ENCODE measurements around the gene CDRT15.
A peak's percentile ranks its signal among the peaks of the same experiment; 100 is the strongest.

DNA sequence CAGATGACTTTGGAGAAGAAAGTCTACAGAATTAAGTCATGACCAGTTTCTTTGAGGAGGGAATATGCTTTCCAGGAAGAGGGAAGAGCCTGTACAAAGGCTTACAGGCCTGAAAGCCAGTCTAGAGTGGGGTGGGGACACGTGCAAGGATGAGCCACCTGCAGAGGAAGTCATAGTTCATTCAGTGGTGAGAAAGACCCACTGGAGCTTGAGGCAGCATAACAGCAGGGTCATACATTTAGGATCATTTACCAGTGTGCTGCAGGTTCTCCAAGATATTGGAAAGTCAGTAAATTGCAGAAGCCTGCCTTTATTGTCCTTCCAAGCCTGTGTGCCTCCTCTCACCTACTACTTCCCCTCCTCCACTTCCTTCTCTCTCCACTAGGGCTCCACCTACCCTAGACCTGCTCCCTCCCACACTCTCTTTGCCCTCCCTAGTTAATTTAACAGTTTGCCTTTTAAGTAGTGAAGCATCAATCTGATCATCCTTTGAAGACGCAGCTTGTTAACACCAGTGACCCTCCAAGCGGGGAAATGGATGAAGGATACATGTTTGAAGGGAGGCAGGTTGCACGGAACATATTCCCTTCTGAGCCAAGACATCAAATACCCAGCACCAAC is 40.2 kb downstream of the CDRT15 start:
- TF ChIP-seq, protein P1, sequence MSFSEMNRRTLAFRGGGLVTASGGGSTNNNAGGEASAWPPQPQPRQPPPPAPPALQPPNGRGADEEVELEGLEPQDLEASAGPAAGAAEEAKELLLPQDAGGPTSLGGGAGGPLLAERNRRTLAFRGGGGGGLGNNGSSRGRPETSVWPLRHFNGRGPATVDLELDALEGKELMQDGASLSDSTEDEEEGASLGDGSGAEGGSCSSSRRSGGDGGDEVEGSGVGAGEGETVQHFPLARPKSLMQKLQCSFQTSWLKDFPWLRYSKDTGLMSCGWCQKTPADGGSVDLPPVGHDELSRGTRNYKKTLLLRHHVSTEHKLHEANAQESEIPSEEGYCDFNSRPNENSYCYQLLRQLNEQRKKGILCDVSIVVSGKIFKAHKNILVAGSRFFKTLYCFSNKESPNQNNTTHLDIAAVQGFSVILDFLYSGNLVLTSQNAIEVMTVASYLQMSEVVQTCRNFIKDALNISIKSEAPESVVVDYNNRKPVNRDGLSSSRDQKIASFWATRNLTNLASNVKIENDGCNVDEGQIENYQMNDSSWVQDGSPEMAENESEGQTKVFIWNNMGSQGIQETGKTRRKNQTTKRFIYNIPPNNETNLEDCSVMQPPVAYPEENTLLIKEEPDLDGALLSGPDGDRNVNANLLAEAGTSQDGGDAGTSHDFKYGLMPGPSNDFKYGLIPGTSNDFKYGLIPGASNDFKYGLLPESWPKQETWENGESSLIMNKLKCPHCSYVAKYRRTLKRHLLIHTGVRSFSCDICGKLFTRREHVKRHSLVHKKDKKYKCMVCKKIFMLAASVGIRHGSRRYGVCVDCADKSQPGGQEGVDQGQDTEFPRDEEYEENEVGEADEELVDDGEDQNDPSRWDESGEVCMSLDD (tag by site-specific recombination; IDR thresholded peaks at IDR 0.05), result no peak
- TF ChIP-seq, protein P2, sequence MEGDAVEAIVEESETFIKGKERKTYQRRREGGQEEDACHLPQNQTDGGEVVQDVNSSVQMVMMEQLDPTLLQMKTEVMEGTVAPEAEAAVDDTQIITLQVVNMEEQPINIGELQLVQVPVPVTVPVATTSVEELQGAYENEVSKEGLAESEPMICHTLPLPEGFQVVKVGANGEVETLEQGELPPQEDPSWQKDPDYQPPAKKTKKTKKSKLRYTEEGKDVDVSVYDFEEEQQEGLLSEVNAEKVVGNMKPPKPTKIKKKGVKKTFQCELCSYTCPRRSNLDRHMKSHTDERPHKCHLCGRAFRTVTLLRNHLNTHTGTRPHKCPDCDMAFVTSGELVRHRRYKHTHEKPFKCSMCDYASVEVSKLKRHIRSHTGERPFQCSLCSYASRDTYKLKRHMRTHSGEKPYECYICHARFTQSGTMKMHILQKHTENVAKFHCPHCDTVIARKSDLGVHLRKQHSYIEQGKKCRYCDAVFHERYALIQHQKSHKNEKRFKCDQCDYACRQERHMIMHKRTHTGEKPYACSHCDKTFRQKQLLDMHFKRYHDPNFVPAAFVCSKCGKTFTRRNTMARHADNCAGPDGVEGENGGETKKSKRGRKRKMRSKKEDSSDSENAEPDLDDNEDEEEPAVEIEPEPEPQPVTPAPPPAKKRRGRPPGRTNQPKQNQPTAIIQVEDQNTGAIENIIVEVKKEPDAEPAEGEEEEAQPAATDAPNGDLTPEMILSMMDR (tag by site-specific recombination; IDR thresholded peaks at IDR 0.05), result 0 out of 2 replicates have a peak, but pooled peaks have one; percentile 26
- no peak for TF ChIP-seq ZNF274 (IDR thresholded peaks at IDR 0.05; ENCODE audit: low read length)
- no peak for TF ChIP-seq ZNF274 (tag by site-specific recombination; IDR thresholded peaks at IDR 0.05; ENCODE audit: borderline replicate concordance)
- no peak for TF ChIP-seq TCF7L2 (IDR thresholded peaks at IDR 0.05; ENCODE audit: borderline replicate concordance, low read depth, low read length)
- no peak for TF ChIP-seq ZNF596 (tag by site-specific recombination; IDR thresholded peaks at IDR 0.05)
- TF ChIP-seq, protein P3, sequence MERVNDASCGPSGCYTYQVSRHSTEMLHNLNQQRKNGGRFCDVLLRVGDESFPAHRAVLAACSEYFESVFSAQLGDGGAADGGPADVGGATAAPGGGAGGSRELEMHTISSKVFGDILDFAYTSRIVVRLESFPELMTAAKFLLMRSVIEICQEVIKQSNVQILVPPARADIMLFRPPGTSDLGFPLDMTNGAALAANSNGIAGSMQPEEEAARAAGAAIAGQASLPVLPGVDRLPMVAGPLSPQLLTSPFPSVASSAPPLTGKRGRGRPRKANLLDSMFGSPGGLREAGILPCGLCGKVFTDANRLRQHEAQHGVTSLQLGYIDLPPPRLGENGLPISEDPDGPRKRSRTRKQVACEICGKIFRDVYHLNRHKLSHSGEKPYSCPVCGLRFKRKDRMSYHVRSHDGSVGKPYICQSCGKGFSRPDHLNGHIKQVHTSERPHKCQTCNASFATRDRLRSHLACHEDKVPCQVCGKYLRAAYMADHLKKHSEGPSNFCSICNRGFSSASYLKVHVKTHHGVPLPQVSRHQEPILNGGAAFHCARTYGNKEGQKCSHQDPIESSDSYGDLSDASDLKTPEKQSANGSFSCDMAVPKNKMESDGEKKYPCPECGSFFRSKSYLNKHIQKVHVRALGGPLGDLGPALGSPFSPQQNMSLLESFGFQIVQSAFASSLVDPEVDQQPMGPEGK (tag by site-specific recombination; IDR thresholded peaks at IDR 0.05), result no peak
